SU-DHL-6 (cell line): ENCODE data around the gene PCOLCE2.

Source experiments
- H2AFZ ChIP-seq: fragments of 200-600 bp; sonication (generic); 2 replicates; pipeline ENCODE4 v1.6.1; 2014; ENCODE audit warnings: low read depth, mild to moderate bottlenecking, moderate library complexity, mixed read lengths, antibody characterized with exemption, low read length; ENCODE audit not compliant: severe bottlenecking
- H3F3A ChIP-seq: fragments of 200-600 bp; shearing (Covaris generic); 2 replicates; pipeline ENCODE4 v1.6.0; 2016; ENCODE audit warnings: antibody characterized with exemption, mild to moderate bottlenecking; ENCODE audit not compliant: insufficient read depth
- H3K27ac ChIP-seq: fragments of 200-600 bp; sonication (generic); 2 replicates; pipeline ENCODE4 v1.5.1; 2016; ENCODE audit warnings: low read depth, mild to moderate bottlenecking, low read length, moderate library complexity, mixed read lengths
- H3K27me3 ChIP-seq: fragments of 200-600 bp; sonication (generic), shearing (Covaris generic); 2 replicates; pipeline ENCODE4 v1.6.0; 2014; ENCODE audit warnings: mild to moderate bottlenecking, low read length
- H3K36me3 ChIP-seq: fragments of 200-600 bp; sonication (generic); 2 replicates; pipeline ENCODE4 v1.6.1; 2014; ENCODE audit warnings: mild to moderate bottlenecking, low read length, mixed read lengths
- H3K4me2 ChIP-seq: fragments of 300-600, 200-600 bp; shearing (Covaris generic), sonication (generic); 2 replicates; pipeline ENCODE4 v1.6.0; 2014; ENCODE audit warnings: low read length, low read depth, mild to moderate bottlenecking; ENCODE audit not compliant: poor library complexity, severe bottlenecking
- H3K4me3 ChIP-seq: fragments of 200-600 bp; sonication (generic); 2 replicates; pipeline ENCODE4 v1.5.1; 2014; ENCODE audit warnings: antibody characterized with exemption, low read length, mild to moderate bottlenecking, mixed read lengths; ENCODE audit not compliant: insufficient read depth, poor library complexity, severe bottlenecking
- H3K79me2 ChIP-seq: fragments of 200-600 bp; sonication (generic); 2 replicates; pipeline ENCODE4 v1.6.1; 2014; ENCODE audit warnings: mild to moderate bottlenecking, low read length, moderate library complexity; ENCODE audit not compliant: insufficient read depth
- H3K9ac ChIP-seq: fragments of 200-600 bp; sonication (generic); 2 replicates; pipeline ENCODE4 v1.7.0; 2014; ENCODE audit warnings: mild to moderate bottlenecking, low read length
- H3K9me2 ChIP-seq: fragments of 200-600 bp; sonication (generic); replicated peaks from 2 replicates; pipeline ENCODE4 v1.6.1; 2014; ENCODE audit warnings: low read length; ENCODE audit not compliant: insufficient read depth
- H3K9me3 ChIP-seq: fragments of 200-600 bp; sonication (generic); 2 replicates; pipeline ENCODE4 v1.6.1; 2014; ENCODE audit warnings: low read length, mixed read lengths; ENCODE audit not compliant: insufficient read depth
- H4K20me1 ChIP-seq: fragments of 200-600 bp; sonication (generic); 2 replicates; pipeline ENCODE4 v1.6.1; 2014; ENCODE audit warnings: low read depth, mild to moderate bottlenecking, antibody characterized with exemption, low read length, moderate library complexity, mixed read lengths
- EZH2phosphoT487 ChIP-seq: fragments of 200-600 bp; sonication (generic), shearing (Covaris generic); conservative IDR thresholded peaks from 2 replicates; pipeline ENCODE4 v1.6.1; 2018; ENCODE audit warnings: mild to moderate bottlenecking, antibody characterized with exemption, low read length, moderate library complexity, mixed read lengths
- TF ChIP-seq, protein P1 (sequence below): fragments of 200-600 bp; sonication (generic); IDR thresholded peaks from one replicate; pipeline ENCODE4 v1.5.1; 2017; ENCODE audit warnings: antibody characterized with exemption, mild to moderate bottlenecking, low read length, moderate library complexity; ENCODE audit not compliant: insufficient read depth, poor library complexity, severe bottlenecking

PCOLCE2 gene

DNA sequence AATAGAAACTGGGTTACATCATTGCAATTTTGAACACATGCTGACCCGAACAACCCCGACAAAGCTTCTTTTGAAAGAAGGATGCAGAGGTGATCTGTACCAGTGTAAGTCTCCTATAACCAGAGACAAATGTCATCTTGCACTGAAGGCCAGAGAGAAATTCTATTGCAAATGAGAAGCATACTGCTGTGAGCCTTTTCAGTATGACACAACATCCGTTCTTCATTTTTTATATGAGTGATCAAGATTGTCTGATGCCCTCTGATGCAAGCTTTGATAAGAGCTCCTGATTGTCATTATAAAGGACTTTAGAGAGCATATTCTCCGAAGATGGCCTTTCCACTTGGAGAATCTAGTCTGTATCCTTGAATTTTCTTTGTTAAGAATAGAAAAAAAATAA, 36.9 kb downstream of the PCOLCE2 start:
- H3K36me3 ChIP-seq = no peaks in the 10 kb centered on the region
- H3K9me3 ChIP-seq = no peaks in the 10 kb centered on the region
- no peak overlapping the region for H2AFZ ChIP-seq
- H3K27ac ChIP-seq = no peak overlapping the region
- no peak overlapping the region for H3K4me2 ChIP-seq
- H3K27me3 ChIP-seq = no peaks in the 10 kb centered on the region
- H3K9me2 ChIP-seq = no peaks in the 10 kb centered on the region
- no peaks in the 10 kb centered on the region for H3F3A ChIP-seq
- no peak overlapping the region for H3K9ac ChIP-seq
- H4K20me1 ChIP-seq = no peaks in the 10 kb centered on the region
- H3K4me3 ChIP-seq = no peak overlapping the region
- no peak for TF ChIP-seq EZH2phosphoT487
- TF ChIP-seq, protein P1, sequence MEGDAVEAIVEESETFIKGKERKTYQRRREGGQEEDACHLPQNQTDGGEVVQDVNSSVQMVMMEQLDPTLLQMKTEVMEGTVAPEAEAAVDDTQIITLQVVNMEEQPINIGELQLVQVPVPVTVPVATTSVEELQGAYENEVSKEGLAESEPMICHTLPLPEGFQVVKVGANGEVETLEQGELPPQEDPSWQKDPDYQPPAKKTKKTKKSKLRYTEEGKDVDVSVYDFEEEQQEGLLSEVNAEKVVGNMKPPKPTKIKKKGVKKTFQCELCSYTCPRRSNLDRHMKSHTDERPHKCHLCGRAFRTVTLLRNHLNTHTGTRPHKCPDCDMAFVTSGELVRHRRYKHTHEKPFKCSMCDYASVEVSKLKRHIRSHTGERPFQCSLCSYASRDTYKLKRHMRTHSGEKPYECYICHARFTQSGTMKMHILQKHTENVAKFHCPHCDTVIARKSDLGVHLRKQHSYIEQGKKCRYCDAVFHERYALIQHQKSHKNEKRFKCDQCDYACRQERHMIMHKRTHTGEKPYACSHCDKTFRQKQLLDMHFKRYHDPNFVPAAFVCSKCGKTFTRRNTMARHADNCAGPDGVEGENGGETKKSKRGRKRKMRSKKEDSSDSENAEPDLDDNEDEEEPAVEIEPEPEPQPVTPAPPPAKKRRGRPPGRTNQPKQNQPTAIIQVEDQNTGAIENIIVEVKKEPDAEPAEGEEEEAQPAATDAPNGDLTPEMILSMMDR = no peak
- no peaks in the 10 kb centered on the region for H3K79me2 ChIP-seq

GRCh38 chr3:142850395-142851023, 38.4 kb downstream of the PCOLCE2 start:
- Histone ChIP-seq H2AFZ (no peak overlapping the region), H3F3A (no peaks in the 10 kb centered on the region), H3K4me3 (no peak overlapping the region), H3K36me3 (no peaks in the 10 kb centered on the region), H3K27me3 (no peaks in the 10 kb centered on the region), H3K9me3 (no peaks in the 10 kb centered on the region), H3K79me2 (no peaks in the 10 kb centered on the region), H3K9me2 (no peaks in the 10 kb centered on the region), H4K20me1 (no peaks in the 10 kb centered on the region), H3K9ac (no peak overlapping the region), H3K4me2 (no peak overlapping the region), H3K27ac (no peak overlapping the region)
- no peak for TF ChIP-seq EZH2phosphoT487
- TF ChIP-seq, protein P1 = no peak

DNA sequence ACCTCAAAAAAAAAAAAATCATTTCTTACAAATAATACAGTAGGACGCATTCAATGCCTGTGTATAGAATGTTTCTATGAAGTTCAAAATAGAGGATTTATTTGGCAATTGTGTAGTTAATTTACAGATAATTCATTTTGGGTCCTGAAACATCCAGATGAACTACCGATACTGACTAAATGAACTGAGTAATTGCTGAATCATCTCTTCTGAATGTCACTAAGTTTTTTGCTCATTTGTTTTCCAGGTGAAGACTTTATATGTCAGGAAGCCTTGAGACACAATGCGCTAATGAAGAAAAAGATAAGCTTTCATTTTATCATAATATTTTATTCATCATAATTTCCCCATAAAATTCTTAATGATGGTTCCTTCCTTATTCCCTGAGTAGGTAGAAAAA, 39.7 kb downstream of the PCOLCE2 start:
- Histone ChIP-seq H3K9me2 (no peaks in the 10 kb centered on the region), H3K9ac (no peak overlapping the region), H3K36me3 (no peaks in the 10 kb centered on the region), H3K4me3 (no peak overlapping the region), H3K79me2 (no peaks in the 10 kb centered on the region), H3K27ac (no peak overlapping the region), H3K4me2 (no peak overlapping the region), H3F3A (no peaks in the 10 kb centered on the region), H3K27me3 (no peaks in the 10 kb centered on the region), H3K9me3 (no peaks in the 10 kb centered on the region), H2AFZ (no peak overlapping the region), H4K20me1 (no peaks in the 10 kb centered on the region)
- TF ChIP-seq EZH2phosphoT487 = no peak
- TF ChIP-seq, protein P1 = no peak
